ENCODE results near the gene TFCP2L1.

GRCh38 chr2:121217627-121218026 lies 67.4 kb downstream of the TFCP2L1 start:
- TF ChIP-seq SP1 (IDR thresholded peaks at IDR 0.05) (no peak), BHLHE40 (IDR thresholded peaks at IDR 0.05; ENCODE audit: borderline replicate concordance) (no peak), CTBP1 (IDR thresholded peaks at IDR 0.05; ENCODE audit: borderline replicate concordance) (no peak), TARDBP (IDR thresholded peaks at IDR 0.05) (no peak), FOXM1 (IDR thresholded peaks at IDR 0.05; ENCODE audit: borderline replicate concordance) (no peak), HDGF (IDR thresholded peaks at IDR 0.05; ENCODE audit: borderline replicate concordance) (no peak), FOXK2 (IDR thresholded peaks at IDR 0.05) (no peak), NFRKB (IDR thresholded peaks at IDR 0.05) (no peak)
